CD4-positive, alpha-beta T cell treated with Interleukin-17A for 4 hours (primary cell): ENCODE data around the gene MPPED1.

Source experiments
- DNase-seq: peaks from one replicate; pipeline ENCODE4 v3.0.0-alpha.2; 2020; ENCODE audit warnings: mixed read lengths

Gene MPPED1

DNA sequence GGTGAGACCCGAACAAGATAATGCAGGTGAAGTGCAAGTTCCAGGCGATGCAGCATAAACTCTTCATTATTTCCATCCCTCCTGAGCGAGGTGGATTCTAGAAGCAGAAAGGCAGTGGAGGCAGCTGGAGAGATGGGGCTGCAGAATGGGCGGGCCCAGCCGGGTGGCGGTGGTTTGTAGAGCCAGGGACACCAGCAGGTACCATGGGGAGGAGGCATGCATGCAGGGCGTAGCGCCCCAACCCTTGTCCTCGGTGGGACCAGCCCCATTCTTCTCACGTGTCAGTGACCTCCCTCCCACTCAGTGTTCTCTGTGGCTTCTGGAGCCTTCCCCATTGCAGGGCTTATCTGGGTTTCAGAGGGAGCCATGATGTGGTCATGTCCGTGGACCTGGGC lies 38.0 kb downstream of the MPPED1 start:
- DNase-seq: no peak

DNA sequence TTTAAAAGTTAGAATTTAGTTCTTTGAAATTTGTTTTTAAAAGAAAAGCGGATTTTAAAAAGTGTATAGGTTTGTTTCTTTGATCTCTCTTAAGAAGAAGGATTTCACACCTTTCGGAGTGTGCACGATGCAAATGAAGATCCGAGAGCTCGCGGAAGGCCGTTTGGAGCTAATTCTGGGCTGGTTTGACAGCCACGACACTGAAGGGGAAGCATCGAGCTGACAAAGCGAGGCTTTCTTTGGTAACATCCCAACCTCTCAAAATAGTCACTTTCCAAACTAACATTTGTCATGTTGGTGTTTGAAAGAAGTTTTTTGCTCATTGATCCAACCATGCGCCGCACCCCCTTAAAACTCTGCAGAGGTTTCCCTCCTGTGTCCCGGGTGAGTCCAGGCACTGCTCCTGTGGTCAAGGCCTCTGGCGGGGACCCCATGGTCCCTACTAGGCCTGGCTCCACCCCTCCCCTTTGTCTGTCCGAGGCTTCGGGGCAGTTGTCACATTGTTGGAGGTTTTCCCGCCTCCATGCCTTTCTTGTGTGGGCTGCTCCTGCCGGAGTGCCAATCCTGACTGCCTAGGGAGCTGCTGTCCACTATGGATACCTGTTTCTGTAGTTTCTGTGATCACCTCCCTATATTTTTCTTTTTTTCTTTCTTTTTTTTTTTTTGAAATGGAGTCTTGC lies 39.7 kb downstream of the MPPED1 start:
- no peak for DNase-seq

DNA sequence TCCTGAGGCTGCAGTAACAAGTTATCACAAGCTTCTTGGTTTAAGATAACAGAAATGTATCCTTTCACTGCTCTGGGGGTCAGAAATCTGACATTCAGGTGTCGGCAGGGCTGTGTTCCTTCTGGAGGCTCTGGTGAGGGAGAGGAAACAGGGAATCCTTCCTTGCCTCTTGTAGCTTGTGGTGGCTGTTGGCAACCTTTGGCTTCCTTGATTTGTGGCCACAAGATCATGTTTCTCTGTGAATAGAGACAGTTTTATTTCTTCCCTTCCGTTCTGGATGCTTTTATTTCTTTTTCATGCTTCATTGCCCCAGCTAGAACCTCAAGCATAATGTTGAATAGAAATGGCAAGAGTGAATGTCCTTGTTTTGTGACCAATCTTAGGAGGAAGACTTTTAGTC lies 44.0 kb downstream of the MPPED1 start:
- no peak for DNase-seq

GRCh38 chr22:43457002-43457401 lies 45.2 kb downstream of the MPPED1 start:
- no peak for DNase-seq

GRCh38 chr22:43462701-43463100 lies 50.9 kb downstream of the MPPED1 start:
- DNase-seq: no peak

GRCh38 chr22:43464809-43465208 lies 53.0 kb downstream of the MPPED1 start:
- DNase-seq: no peak

- DNase-seq: no peak
Observed at GRCh38 chr22:43465291-43466015, 53.6 kb downstream of the MPPED1 start.

DNA sequence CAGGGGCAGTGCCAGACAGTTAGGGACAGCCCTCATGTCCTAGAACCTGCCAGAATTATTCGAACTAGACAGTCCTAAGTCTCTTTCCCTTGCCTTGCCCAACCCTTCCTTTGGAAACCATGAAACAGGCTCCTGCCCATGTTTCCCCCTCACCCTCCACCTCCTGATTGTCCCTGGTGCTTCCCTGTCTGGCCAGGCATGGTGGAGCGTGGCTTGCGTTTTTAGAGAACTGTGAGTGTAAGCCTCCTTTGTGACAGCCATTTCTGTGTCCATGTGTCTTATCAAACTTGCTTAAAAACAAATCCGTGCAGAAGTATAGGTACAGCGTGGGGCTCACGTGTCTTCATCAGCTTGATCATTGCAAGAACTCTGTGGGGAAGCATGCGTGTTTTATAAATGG lies 54.9 kb downstream of the MPPED1 start:
- DNase-seq: no peak

DNA sequence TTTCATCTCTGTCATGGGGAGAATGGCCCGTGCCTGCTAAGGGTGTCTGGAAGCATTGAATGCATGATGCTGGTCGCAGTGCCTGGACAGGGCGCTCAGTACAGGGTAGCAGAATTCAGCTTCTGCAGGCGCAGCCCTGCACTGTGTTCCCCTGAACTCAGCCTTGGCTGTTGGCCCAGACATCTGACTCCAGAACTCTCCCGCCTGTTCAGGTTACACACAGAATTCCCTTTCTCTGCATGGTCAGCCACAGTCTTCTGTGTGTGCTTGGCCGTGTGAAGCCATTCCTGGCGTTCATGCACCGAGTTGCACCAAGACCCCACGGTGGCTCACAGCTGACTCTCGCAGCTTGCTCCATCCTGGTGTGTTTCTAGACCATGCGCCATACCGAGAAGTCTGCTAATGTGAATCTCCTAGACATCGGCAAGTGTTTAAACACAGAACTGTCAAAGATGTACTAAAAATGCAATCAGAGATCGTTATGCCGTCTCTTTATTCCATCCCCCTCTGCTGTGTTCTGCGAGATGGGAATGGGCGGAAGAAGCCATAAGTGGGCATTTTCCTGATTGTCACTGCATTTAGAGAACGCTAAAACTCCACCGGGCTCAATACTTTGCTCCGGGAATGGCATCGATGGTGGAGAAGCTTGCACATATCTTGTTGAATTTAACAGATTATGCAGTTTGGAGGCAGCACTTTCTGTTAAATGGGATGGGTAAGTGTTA lies 55.6 kb downstream of the MPPED1 start:
- DNase-seq: no peak

DNA sequence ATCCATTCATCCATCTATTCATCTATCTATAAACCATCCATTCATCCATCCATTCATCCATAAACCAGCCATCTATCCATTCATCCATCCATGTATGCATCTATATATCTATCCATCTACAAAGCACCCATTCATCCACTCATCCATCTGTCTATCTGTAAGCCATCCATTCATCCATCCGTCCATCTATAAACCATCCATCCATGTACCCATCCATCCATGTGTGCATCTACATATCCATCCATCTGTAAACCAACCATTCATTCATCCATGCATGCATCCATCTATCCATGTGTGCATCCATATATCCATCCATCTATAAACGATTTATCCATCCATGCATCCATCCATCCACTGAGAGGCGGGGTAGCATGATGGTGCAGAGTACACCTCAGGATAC lies 58.4 kb downstream of the MPPED1 start:
- DNase-seq: no peak

DNA sequence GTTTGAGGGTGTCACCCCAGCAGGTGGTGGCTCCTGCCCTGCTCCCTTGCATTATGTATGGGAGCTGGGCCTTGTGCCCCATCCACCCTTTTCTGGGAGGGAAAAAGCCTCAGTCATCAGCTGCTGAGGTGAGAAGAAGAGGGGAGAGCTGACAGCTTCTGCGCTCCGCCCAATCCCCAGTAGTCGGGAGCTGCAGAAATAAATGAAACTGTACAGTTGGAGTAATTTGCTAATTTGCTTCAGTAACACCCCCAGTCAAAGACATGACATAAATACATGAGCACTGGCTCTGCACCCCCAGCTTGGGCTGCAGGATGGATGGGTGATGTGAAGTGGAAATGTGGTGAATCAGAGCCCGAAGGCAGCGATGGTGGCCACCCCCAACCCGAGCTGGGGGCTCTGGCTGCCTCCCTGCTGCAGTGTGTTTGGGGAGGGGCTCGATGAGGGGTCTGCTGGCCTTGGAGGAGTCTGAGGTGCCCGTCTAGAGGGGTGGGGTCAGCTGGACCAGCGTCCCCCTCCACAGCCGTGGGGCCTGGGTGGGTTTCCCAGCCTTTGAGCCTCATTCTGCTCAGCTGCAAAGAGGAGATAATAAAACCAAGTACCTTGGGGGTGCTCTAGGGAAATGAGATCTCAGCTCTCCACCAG lies 59.2 kb downstream of the MPPED1 start:
- DNase-seq: no peak

DNA sequence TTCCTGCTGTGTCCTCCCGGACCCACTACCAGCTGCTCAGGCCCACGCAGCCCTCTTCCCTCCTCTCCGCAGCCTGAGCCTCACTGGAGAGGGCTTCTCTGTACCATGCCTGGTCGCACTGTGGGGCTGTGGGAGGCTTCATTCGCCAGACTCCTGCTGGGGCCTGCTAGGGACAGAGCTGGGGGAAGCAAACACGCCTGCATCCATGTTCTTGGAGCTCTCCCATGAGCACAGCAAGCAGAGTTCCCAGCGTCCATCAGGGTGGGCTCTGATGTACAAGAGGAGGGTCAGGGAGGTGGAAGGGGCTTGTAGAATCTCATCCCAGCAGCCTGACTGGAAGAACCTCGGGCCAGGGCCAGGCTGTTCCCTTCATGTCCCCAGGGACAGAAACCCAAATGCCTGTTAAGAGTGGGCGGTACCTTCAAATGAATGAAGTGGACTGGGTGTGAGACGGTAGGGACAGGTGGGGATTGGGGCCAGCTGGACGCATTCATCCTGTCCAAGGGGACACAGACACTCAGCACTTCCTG lies 59.9 kb downstream of the MPPED1 start:
- DNase-seq: no peak

GRCh38 chr22:43473031-43473430 lies 61.2 kb downstream of the MPPED1 start:
- no peak for DNase-seq

GRCh38 chr22:43473441-43473840 lies 61.6 kb downstream of the MPPED1 start:
- no peak for DNase-seq

DNA sequence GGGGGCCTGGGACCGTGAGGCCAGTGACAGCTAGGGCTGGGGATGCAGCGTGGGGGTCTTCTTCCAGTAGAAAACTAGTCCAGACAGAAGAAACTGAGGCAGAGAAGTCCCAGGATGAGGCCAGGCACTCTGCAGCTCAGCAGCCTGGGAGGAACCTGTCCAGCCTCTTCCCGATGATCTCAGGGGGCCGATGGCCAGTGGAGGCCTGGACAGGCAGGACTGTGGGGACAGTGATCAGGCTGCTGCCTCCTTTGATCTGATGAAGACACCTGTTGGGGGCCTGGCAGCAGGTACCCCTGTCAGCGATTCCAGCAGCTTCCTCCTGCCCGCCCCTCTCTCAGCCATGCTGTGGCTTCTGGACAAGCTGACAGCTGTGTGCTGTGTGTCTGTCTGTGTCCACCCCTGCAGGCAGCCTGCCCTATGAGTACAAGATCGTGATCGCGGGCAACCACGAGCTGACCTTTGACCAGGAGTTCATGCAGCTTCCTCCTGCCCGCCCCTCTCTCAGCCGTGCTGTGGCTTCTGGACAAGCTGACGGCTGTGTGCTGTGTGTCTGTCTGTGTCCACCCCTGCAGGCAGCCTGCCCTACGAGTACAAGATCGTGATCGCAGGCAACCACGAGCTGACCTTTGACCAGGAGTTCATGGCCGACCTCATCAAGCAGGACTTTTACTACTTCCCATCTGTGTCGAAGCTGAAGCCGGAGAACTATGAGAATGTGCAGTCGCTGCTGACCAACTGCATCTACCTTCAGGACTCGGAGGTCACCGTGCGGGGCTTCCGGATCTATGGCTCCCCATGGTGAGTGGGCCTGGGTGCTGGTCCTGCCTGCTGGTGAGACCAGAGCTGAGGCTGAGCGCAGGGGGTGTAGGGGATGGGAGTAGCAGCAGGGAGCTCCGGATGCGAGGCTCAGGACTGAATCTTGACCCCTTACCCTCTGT lies 62.6 kb downstream of the MPPED1 start:
- DNase-seq: no peak

GRCh38 chr22:43475549-43476076 lies 63.8 kb downstream of the MPPED1 start:
- no peak for DNase-seq

DNA sequence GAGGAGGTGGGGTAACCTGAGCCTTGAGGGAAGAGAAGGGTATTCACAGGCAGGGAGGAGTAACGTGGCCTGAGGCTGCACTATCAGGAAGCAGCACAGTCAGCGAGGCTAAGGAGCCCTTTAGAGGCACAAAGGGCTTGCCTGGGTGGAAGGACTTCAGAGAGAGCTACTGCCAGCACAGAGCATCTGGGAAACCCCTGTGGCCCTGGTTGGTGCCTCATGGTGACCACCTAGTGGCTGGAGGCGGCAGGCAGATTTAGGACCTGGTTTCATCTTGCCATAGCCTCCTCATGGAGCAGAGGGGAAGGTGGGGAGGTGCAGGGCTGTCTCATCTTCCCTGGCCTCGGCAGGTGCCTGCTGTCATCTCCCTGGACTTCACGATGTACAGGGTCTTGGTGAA lies 64.5 kb downstream of the MPPED1 start:
- DNase-seq: no peak

- DNase-seq: no peak
Observed at GRCh38 chr22:43476751-43477725, 65.2 kb downstream of the MPPED1 start.

- no peak for DNase-seq
Observed at GRCh38 chr22:43477966-43478365, 66.2 kb downstream of the MPPED1 start.

GRCh38 chr22:43478621-43479300 lies 66.9 kb downstream of the MPPED1 start:
- no peak for DNase-seq
